Measurements from ENCODE around the gene GET4. TPM values are rescaled to one million over a fixed set of nuclear protein-coding genes. Genes with fewer than 3 reads are reported as not detected.

The GET4 gene
- total and polyA plus RNA-seq, 2 of the 13 experiments (the other 11 are each of a cell fraction or from before 2014, with no cell fraction given) = 28.2 to 35.2 TPM

- H3K79me2 ChIP-seq (ENCODE audit: insufficient read depth, low read length) = no peaks in the 10 kb centered on the region
- FAIRE-seq (no peak), ATAC-seq (peak; percentile 37), DNase-seq (ENCODE audit: low spot score) (no peak)
- intact Hi-C loops (cut with micrococcal nuclease; ENCODE audit: unreplicated experiment) (no loop called here), in situ Hi-C loops (cut with HindIII; ENCODE audit: extremely low pct_ligation_motif_present, low pct_unique_long_range_greater_than_20kb) (no loop called here)
- ChIA-PET POLR2A (no interaction called here), CTCF (ENCODE audit: low intra/inter-chr PET ratio, low total read pairs) (no interaction called here)
- H3K4me2 ChIP-seq (ENCODE audit: low read depth, low read length) = peak overlapping the region; percentile 76; the same call in 1 of the 2 replicates
- H3K36me3 ChIP-seq (replicated peaks in 1 of 2; ENCODE audit: control insufficient read depth in 1 of 2, insufficient read depth in 2 of 2, low read length in 2 of 2) = no peaks in the 10 kb centered on the region; a peak in 1 of 5 replicates
- no TSS peak for BruUV-seq (replicated peaks)
- H2AFZ ChIP-seq (ENCODE audit: low read length) = no peak overlapping the region
- H3K4me1 ChIP-seq (ENCODE audit: insufficient read depth, low read length) = peaks cover 31% of the 10 kb centered on the region
- no peak overlapping the region for H3K9ac ChIP-seq (ENCODE audit: insufficient read depth, low read depth, low read length)
- no peaks in the 10 kb centered on the region for H4K20me1 ChIP-seq (ENCODE audit: insufficient read depth, low read length)
- no peak overlapping the region for H3K4me3 ChIP-seq (replicated peaks in 1 of 3; ENCODE audit: insufficient read depth in 1 of 3, low read depth in 2 of 3, low read length in 3 of 3)
- 92% methylated on average over 5 of the region's 13 CpGs for WGBS (ENCODE audit: low lambda C conversion rate)
- H3K27me3 ChIP-seq (ENCODE audit: control insufficient read depth in 1 of 2, insufficient read depth in 2 of 2, low read length in 2 of 2) = no peaks in the 10 kb centered on the region
- no peak for TF ChIP-seq ERF (CRISPR knock-in tag; IDR thresholded peaks at IDR 0.05)
- 0 out of 2 replicates have a peak, but pooled peaks have one; percentile 23 for TF ChIP-seq NRL (CRISPR knock-in tag; IDR thresholded peaks at IDR 0.05; ENCODE audit: borderline replicate concordance)
- TF ChIP-seq AKAP8 (CRISPR knock-in tag; IDR thresholded peaks at IDR 0.05) = no peak
- H3K27ac ChIP-seq (ENCODE audit: extremely low read length, insufficient read depth, low read length) = no peak overlapping the region
- no peaks in the 10 kb centered on the region for H3K9me3 ChIP-seq (ENCODE audit: low read length)
These were observed 68.8 kb downstream of the GET4 start for GRCh38 chr7:945147-945555.

GRCh38 chr7:945556-946255 lies 69.4 kb downstream of the GET4 start:
- POLR2A ChIA-PET = interaction anchor here (0.9 kb wide), 1 partner anchor 19 kb away, joined by 3 read pairs; no protein-coding TSS in a partner anchor
- H3K36me3 ChIP-seq (replicated peaks in 1 of 2; ENCODE audit: control insufficient read depth in 1 of 2, insufficient read depth in 2 of 2, low read length in 2 of 2) = no peaks in the 10 kb centered on the region; a peak in 1 of 5 replicates
- peaks cover 31% of the 10 kb centered on the region for H3K4me1 ChIP-seq (ENCODE audit: insufficient read depth, low read length)
- intact Hi-C loops (cut with micrococcal nuclease; ENCODE audit: unreplicated experiment) = no loop called here
- H3K4me2 ChIP-seq (ENCODE audit: low read depth, low read length) = peak overlapping the region; percentile 76
- H3K9me3 ChIP-seq (ENCODE audit: low read length) = no peaks in the 10 kb centered on the region
- H3K27ac ChIP-seq (ENCODE audit: extremely low read length, insufficient read depth, low read length) = peak overlapping the region; percentile 50
- 0 out of 2 replicates have a peak overlapping the region, but pooled peaks have one; percentile 36 for H3K9ac ChIP-seq (ENCODE audit: insufficient read depth, low read depth, low read length)
- FAIRE-seq (no peak), ATAC-seq (peak; percentile 82), DNase-seq (ENCODE audit: low spot score) (no peak)
- CTCF ChIA-PET (ENCODE audit: low intra/inter-chr PET ratio, low total read pairs) = no interaction called here
- no peaks in the 10 kb centered on the region for H4K20me1 ChIP-seq (ENCODE audit: insufficient read depth, low read length)
- H3K4me3 ChIP-seq (replicated peaks in 1 of 3; ENCODE audit: insufficient read depth in 1 of 3, low read depth in 2 of 3, low read length in 3 of 3) = peak overlapping the region; percentile 21 to 64 (median 35); a peak in 4 of 6 replicates
- H2AFZ ChIP-seq (ENCODE audit: low read length) = no peak overlapping the region
- BruUV-seq (replicated peaks) = no TSS peak
- no peaks in the 10 kb centered on the region for H3K27me3 ChIP-seq (ENCODE audit: control insufficient read depth in 1 of 2, insufficient read depth in 2 of 2, low read length in 2 of 2)
- no peaks in the 10 kb centered on the region for H3K79me2 ChIP-seq (ENCODE audit: insufficient read depth, low read length)
- in situ Hi-C loops (cut with HindIII; ENCODE audit: extremely low pct_ligation_motif_present, low pct_unique_long_range_greater_than_20kb) = no loop called here
- 23% methylated on average over 12 of the region's 30 CpGs for WGBS (ENCODE audit: low lambda C conversion rate)
- TF ChIP-seq ZBTB38 (CRISPR knock-in tag; IDR thresholded peaks at IDR 0.05) (peak; percentile 49), ZNF317 (CRISPR knock-in tag; IDR thresholded peaks at IDR 0.05) (no peak), SALL1 (CRISPR knock-in tag; IDR thresholded peaks at IDR 0.05) (peak; percentile 38; the same call in 1 of the 2 replicates), ZNF160 (CRISPR knock-in tag; IDR thresholded peaks at IDR 0.05) (0 out of 2 replicates have a peak, but pooled peaks have one; percentile 43), ZNF281 (CRISPR knock-in tag; IDR thresholded peaks at IDR 0.05; ENCODE audit: borderline replicate concordance) (peak; percentile 72; the same call in 1 of the 2 replicates), HNRNPLL (IDR thresholded peaks at IDR 0.05; ENCODE audit: low read depth, low read length, poor library complexity, severe bottlenecking) (peak; percentile 10), NRL (CRISPR knock-in tag; IDR thresholded peaks at IDR 0.05; ENCODE audit: borderline replicate concordance) (peak; percentile 13; the same call in 1 of the 2 replicates), ZEB1 (IDR thresholded peaks at IDR 0.05; ENCODE audit: insufficient replicate concordance, low read depth) (peak; percentile 99), SP5 (CRISPR knock-in tag; IDR thresholded peaks at IDR 0.05; ENCODE audit: borderline replicate concordance, low read depth) (0 out of 2 replicates have a peak, but pooled peaks have one; percentile 32)

All from HepG2 (cell line).